GM23338 (cell line): ENCODE data around the gene EPHA5. TPM values are rescaled to one million over a fixed set of nuclear protein-coding genes. Genes with fewer than 3 reads are reported as not detected.

Experiments
- ATAC-seq: fragments of 200-7000 bp; cut with Tn5 transposase; 3 replicates; pipeline ENCODE4 v1.9.1; 2020
- DNase-seq: peaks from one replicate; pipeline ENCODE4 v3.0.0-alpha.2; 2015; ENCODE audit warnings: low spot score
- H2AFZ ChIP-seq: fragments of 200-600 bp; sonication (generic); 2 replicates; pipeline ENCODE4 v1.8.0; 2016; ENCODE audit warnings: antibody characterized with exemption, mild to moderate bottlenecking, moderate library complexity
- H3F3A ChIP-seq: fragments of 200-600 bp; sonication (generic); replicated peaks from 2 replicates; pipeline ENCODE4 v1.8.0; 2017; ENCODE audit warnings: antibody characterized with exemption, mixed run types, low read depth
- H3K27ac ChIP-seq: fragments of 200-600 bp; sonication (generic); 2 replicates; pipeline ENCODE4 v1.6.1; 2016; ENCODE audit warnings: low read depth
- H3K27me3 ChIP-seq: fragments of 200-600 bp; sonication (generic); 2 replicates; pipeline ENCODE4 v1.8.0; 2016; ENCODE audit warnings: mild to moderate bottlenecking, mixed run types, moderate library complexity; ENCODE audit not compliant: insufficient read depth
- H3K36me3 ChIP-seq: fragments of 200-600 bp; sonication (generic); 2 replicates; pipeline ENCODE4 v1.8.0; 2016; ENCODE audit warnings: mild to moderate bottlenecking; ENCODE audit not compliant: insufficient read depth
- H3K4me1 ChIP-seq: fragments of 200-600 bp; sonication (generic); 2 replicates; pipeline ENCODE4 v1.8.0; 2016; ENCODE audit warnings: mild to moderate bottlenecking, moderate library complexity; ENCODE audit not compliant: insufficient read depth
- H3K4me2 ChIP-seq: fragments of 200-600 bp; sonication (generic); 2 replicates; pipeline ENCODE4 v1.7.1; 2017; ENCODE audit warnings: mixed run types
- H3K4me3 ChIP-seq: fragments of 200-600 bp; sonication (generic); 2 replicates; pipeline ENCODE4 v1.6.1; 2016; ENCODE audit warnings: mixed run types
- H3K79me2 ChIP-seq: fragments of 200-600 bp; sonication (generic); replicated peaks from 2 replicates; pipeline ENCODE4 v1.8.0; 2017; ENCODE audit warnings: mild to moderate bottlenecking; ENCODE audit not compliant: insufficient read depth
- H3K9me2 ChIP-seq: fragments of 200-600 bp; sonication (generic); 2 replicates; pipeline ENCODE4 v1.8.0; 2017; ENCODE audit not compliant: insufficient read depth
- H4K20me1 ChIP-seq: fragments of 200-600 bp; sonication (generic); replicated peaks from 2 replicates; pipeline ENCODE4 v1.8.0; 2017; ENCODE audit warnings: mild to moderate bottlenecking; ENCODE audit not compliant: insufficient read depth
- H3K27ac Mint-ChIP-seq: 2 replicates; pipeline ENCODE4 v1.8.0; 2020; ENCODE audit warnings: inconsistent platforms, mild to moderate bottlenecking, moderate library complexity, mixed read lengths
- H3K27me3 Mint-ChIP-seq: 3 replicates; pipeline ENCODE4 v1.8.0; 2022; ENCODE audit warnings: low read depth, mild to moderate bottlenecking, moderate library complexity, mixed read lengths, inconsistent platforms; ENCODE audit not compliant: insufficient read depth, poor library complexity
- H3K36me3 Mint-ChIP-seq: 3 replicates; pipeline ENCODE4 v1.8.0; 2021; ENCODE audit warnings: low read depth, mild to moderate bottlenecking, inconsistent platforms, moderate library complexity, mixed read lengths
- H3K4me1 Mint-ChIP-seq: 3 replicates; pipeline ENCODE4 v1.8.0; 2020; ENCODE audit warnings: mild to moderate bottlenecking, inconsistent platforms, mixed read lengths
- H3K4me3 Mint-ChIP-seq: 3 replicates; pipeline ENCODE4 v1.8.0; 2021; ENCODE audit warnings: moderate library complexity, mild to moderate bottlenecking, inconsistent platforms, mixed read lengths
- H3K9me3 Mint-ChIP-seq: 3 replicates; pipeline ENCODE4 v1.8.0; 2020; ENCODE audit warnings: moderate library complexity, mild to moderate bottlenecking, inconsistent platforms, mixed read lengths
- CREB1 ChIP-seq: fragments of 250-450 bp; sonication (Bioruptor Pico); IDR thresholded peaks from 2 replicates; pipeline ENCODE4 v1.5.0; 2020; ENCODE audit warnings: low read depth, mild to moderate bottlenecking, moderate library complexity
- CTCF ChIP-seq, 2 experiments: fragments of 200-600 bp in 1 of 2; sonication (generic) in 1 of 2; conservative IDR thresholded peaks; 2 replicates each; pipeline versions ENCODE4 v1.5.1 to v1.6.1; 2016 to 2017; ENCODE audit warnings: antibody characterized with exemption in 2 of 2, low read depth in 2 of 2, mild to moderate bottlenecking in 2 of 2, moderate library complexity in 1 of 2
- EZH2 ChIP-seq: fragments of 200-600 bp; sonication (generic); IDR thresholded peaks from one replicate; pipeline ENCODE4 v1.8.0; 2017; ENCODE audit warnings: antibody characterized with exemption, mild to moderate bottlenecking, low read depth; ENCODE audit not compliant: unreplicated experiment
- EZH2phosphoT487 ChIP-seq: fragments of 200-600 bp; sonication (generic); IDR thresholded peaks from one replicate; pipeline ENCODE4 v1.8.1; 2018; ENCODE audit warnings: antibody characterized with exemption; ENCODE audit not compliant: unreplicated experiment
- JUNB ChIP-seq: IDR thresholded peaks from one replicate; pipeline ENCODE4 v1.6.1; 2016; ENCODE audit warnings: antibody characterized with exemption; ENCODE audit not compliant: unreplicated experiment
- NANOG ChIP-seq: IDR thresholded peaks from 2 replicates; pipeline ENCODE4 v1.6.1; 2016; ENCODE audit warnings: antibody characterized with exemption, borderline replicate concordance
- POLR2AphosphoS5 ChIP-seq: IDR thresholded peaks from 2 replicates; pipeline ENCODE4 v1.6.1; 2016; ENCODE audit warnings: antibody characterized with exemption, low read depth
- REST ChIP-seq: IDR thresholded peaks from one replicate; pipeline ENCODE4 v1.6.1; 2018; ENCODE audit warnings: antibody characterized with exemption; ENCODE audit not compliant: unreplicated experiment
- STAT1 ChIP-seq: IDR thresholded peaks from one replicate; pipeline ENCODE4 v1.6.1; 2016; ENCODE audit warnings: antibody characterized with exemption; ENCODE audit not compliant: unreplicated experiment
- ZNF114 ChIP-seq: fragments of 250-450 bp; sonication (Bioruptor Pico); IDR thresholded peaks from 2 replicates; pipeline ENCODE4 v1.5.0; 2020; ENCODE audit warnings: mild to moderate bottlenecking, moderate library complexity
- ZNF331 ChIP-seq: fragments of 250-450 bp; sonication (Bioruptor Pico); IDR thresholded peaks from 2 replicates; pipeline ENCODE4 v1.5.0; 2020; ENCODE audit warnings: low read depth, mild to moderate bottlenecking, moderate library complexity
- ZNF462 ChIP-seq: fragments of 250-450 bp; sonication (Bioruptor Pico); IDR thresholded peaks from 2 replicates; pipeline ENCODE4 v1.5.0; 2020; ENCODE audit warnings: mild to moderate bottlenecking, moderate library complexity
- polyA plus RNA-seq: library from polyadenylated mRNA; unstranded; fragments of >200 nt; fragmentation: Nextera tagmentation; extraction: Ambion mirVana; gene quantifications from 2 replicates; pipeline ENCODE4 v1.2.1, GENCODE V29; 2016
- total RNA-seq: library from RNA; depleted of rRNA; stranded (reverse); fragments of >200 nt; shearing (Covaris generic); gene quantifications from 2 replicates; pipeline ENCODE4 v1.2.3, GENCODE V29; 2014
- TF ChIP-seq, protein P1 (sequence below): IDR thresholded peaks from 2 replicates; pipeline ENCODE4 v1.6.1; 2016; ENCODE audit warnings: antibody characterized with exemption

Gene EPHA5
- total and polyA plus RNA-seq, 2 experiments from 2014 or later = 0.05 to 0.24 TPM

- H3K9me2 ChIP-seq = no peaks in the 10 kb centered on the region
- H3K27ac ChIP-seq = no peak overlapping the region
- no peak overlapping the region for H2AFZ ChIP-seq
- no peaks in the 10 kb centered on the region for H3K79me2 ChIP-seq
- Mint-ChIP-seq H3K9me3 (peaks cover 5% of the 10 kb centered on the region; the same call in 1 of the 3 replicates), H3K27me3 (peaks cover 2% of the 10 kb centered on the region), H3K27ac (no peak overlapping the region), H3K4me1 (peaks cover 10% of the 10 kb centered on the region; the same call in 2 of the 3 replicates), H3K4me3 (no peak overlapping the region), H3K36me3 (peaks cover 3% of the 10 kb centered on the region; the same call in 1 of the 3 replicates)
- no peak for DNase-seq
- H3K36me3 ChIP-seq = no peaks in the 10 kb centered on the region
- no peaks in the 10 kb centered on the region for H3K27me3 ChIP-seq
- H3K4me3 ChIP-seq = no peak overlapping the region
- TF ChIP-seq CREB1 (CRISPR knock-in tag) = no peak
- no peak for TF ChIP-seq ZNF331 (CRISPR knock-in tag)
- TF ChIP-seq, protein P1, sequence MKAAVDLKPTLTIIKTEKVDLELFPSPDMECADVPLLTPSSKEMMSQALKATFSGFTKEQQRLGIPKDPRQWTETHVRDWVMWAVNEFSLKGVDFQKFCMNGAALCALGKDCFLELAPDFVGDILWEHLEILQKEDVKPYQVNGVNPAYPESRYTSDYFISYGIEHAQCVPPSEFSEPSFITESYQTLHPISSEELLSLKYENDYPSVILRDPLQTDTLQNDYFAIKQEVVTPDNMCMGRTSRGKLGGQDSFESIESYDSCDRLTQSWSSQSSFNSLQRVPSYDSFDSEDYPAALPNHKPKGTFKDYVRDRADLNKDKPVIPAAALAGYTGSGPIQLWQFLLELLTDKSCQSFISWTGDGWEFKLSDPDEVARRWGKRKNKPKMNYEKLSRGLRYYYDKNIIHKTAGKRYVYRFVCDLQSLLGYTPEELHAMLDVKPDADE = no peak
- no peak for TF ChIP-seq EZH2
- no peak for TF ChIP-seq CTCF (conservative IDR thresholded peaks at IDR 0.05; ENCODE audit: low read depth in 2 of 2)
- no peak for TF ChIP-seq ZNF462 (CRISPR knock-in tag)
- no peak for TF ChIP-seq POLR2AphosphoS5
- TF ChIP-seq JUNB = no peak
- no peak for TF ChIP-seq NANOG
- TF ChIP-seq EZH2phosphoT487 = no peak
- TF ChIP-seq STAT1 = no peak
- TF ChIP-seq REST = no peak
- TF ChIP-seq ZNF114 (CRISPR knock-in tag) = no peak
- H3K4me2 ChIP-seq = no peak overlapping the region
- no peak for ATAC-seq
- no peaks in the 10 kb centered on the region for H3F3A ChIP-seq
- no peaks in the 10 kb centered on the region for H3K4me1 ChIP-seq
- no peaks in the 10 kb centered on the region for H4K20me1 ChIP-seq
Measured at GRCh38 chr4:65510976-65511375, 159.3 kb downstream of the EPHA5 start.
